ENCODE results near the gene RSAD1. TPM values are rescaled to one million over a fixed set of nuclear protein-coding genes. Genes with fewer than 3 reads are reported as not detected.

RSAD1 gene
- total RNA-seq, 1 donor, result 23.9 TPM

DNA sequence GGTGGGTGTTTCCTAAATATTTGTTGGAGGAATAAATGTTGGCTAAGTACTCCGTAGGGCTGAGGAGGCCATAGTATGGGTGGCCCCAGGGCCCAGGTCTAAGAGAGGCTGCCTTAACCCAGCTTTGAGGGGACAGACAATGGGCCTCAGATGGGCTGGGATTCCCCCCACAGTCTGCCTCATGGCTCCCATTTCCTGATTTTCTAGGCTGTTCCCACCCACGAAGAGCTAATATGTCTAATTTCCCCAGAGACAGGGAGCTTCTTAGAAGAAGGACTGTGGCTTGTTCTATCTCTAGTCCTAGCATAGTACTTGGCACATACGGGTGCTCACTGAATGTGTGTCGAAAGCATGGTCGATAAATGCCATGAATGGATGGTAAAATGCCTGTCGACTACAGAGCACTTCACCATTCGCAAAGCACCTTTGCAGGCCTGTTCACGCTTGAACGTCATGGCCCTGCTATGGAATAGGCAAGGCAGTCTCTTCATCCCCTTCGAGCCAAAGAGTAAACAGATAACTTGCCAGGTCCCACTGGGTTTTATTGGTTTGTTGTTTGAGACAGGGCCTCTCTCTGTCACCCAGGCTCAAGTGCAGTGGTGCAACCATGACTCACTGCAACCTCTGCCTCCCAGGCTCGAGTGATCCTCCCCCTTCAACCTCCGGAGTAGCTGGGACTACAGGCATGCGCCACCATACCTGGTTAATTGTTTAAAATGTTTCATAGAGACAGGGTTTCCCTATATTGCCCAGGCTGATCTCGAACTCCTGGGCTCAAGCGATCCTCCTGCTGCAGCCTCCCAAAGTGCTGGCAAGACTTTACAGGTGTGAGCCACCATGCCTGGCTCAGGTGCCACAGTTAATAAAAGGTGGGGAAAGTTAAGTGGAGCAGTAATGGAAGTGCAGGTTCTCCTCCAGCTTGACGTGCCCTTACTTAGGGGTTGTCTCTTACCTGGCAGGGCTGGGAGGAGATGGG is 19.7 kb upstream of the RSAD1 start:
- H3K4me1 ChIP-seq (ENCODE audit: insufficient read depth, low read length), result peaks cover 17% of the 10 kb centered on the region
- H2AFZ ChIP-seq (ENCODE audit: low read length), result no peak overlapping the region
- H3K79me2 ChIP-seq (ENCODE audit: insufficient read depth, low read length), result no peaks in the 10 kb centered on the region
- H3K9me3 ChIP-seq (ENCODE audit: low read depth, low read length), result no peaks in the 10 kb centered on the region
- H3K4me2 ChIP-seq (ENCODE audit: insufficient read depth, low read length), result peak overlapping the region; percentile 16
- H3K36me3 ChIP-seq (ENCODE audit: insufficient read depth, low read length), result peaks cover 4% of the 10 kb centered on the region
- no peak overlapping the region for H3K27ac ChIP-seq (ENCODE audit: low read depth, low read length)
- TF ChIP-seq, protein P1, sequence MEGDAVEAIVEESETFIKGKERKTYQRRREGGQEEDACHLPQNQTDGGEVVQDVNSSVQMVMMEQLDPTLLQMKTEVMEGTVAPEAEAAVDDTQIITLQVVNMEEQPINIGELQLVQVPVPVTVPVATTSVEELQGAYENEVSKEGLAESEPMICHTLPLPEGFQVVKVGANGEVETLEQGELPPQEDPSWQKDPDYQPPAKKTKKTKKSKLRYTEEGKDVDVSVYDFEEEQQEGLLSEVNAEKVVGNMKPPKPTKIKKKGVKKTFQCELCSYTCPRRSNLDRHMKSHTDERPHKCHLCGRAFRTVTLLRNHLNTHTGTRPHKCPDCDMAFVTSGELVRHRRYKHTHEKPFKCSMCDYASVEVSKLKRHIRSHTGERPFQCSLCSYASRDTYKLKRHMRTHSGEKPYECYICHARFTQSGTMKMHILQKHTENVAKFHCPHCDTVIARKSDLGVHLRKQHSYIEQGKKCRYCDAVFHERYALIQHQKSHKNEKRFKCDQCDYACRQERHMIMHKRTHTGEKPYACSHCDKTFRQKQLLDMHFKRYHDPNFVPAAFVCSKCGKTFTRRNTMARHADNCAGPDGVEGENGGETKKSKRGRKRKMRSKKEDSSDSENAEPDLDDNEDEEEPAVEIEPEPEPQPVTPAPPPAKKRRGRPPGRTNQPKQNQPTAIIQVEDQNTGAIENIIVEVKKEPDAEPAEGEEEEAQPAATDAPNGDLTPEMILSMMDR (IDR thresholded peaks at IDR 0.05; ENCODE audit: extremely low read depth, low read depth, low read length), result no peak
- DNase-seq (ENCODE audit: insufficient read length, low spot score, missing footprints), result no peak
- H3K27me3 ChIP-seq (ENCODE audit: insufficient read depth, low read length), result no peaks in the 10 kb centered on the region
- H3K4me3 ChIP-seq (ENCODE audit: insufficient read depth, low read length), result no peak overlapping the region
- H4K20me1 ChIP-seq (ENCODE audit: insufficient read depth, low read length), result peaks cover 25% of the 10 kb centered on the region

DNA sequence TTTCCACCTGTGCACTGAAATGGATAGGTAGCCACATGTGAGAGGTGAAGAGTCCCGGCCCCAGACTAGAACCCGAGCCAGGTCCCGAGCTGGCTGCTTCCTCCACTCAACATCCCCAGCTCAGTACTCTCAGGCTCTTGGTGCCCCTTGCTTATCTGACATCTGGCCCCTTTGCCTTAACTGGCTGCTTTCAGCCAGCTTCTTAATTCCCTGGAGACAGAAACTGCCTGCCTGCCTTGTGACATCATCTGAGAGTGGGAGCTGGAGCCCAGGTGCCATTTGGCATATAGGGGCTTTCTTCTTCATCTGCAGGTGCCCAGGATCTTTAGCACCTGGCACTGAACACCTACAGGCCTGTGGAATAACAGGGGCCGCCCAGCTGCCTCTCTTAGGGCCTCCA is 18.9 kb upstream of the RSAD1 start:
- TF ChIP-seq, protein P1 (IDR thresholded peaks at IDR 0.05; ENCODE audit: extremely low read depth, low read depth, low read length), result no peak
- Histone ChIP-seq H3K79me2 (ENCODE audit: insufficient read depth, low read length) (no peaks in the 10 kb centered on the region), H3K36me3 (ENCODE audit: insufficient read depth, low read length) (peaks cover 4% of the 10 kb centered on the region), H2AFZ (ENCODE audit: low read length) (no peak overlapping the region), H3K9me3 (ENCODE audit: low read depth, low read length) (no peaks in the 10 kb centered on the region), H4K20me1 (ENCODE audit: insufficient read depth, low read length) (peaks cover 25% of the 10 kb centered on the region), H3K4me1 (ENCODE audit: insufficient read depth, low read length) (peaks cover 17% of the 10 kb centered on the region), H3K4me2 (ENCODE audit: insufficient read depth, low read length) (no peak overlapping the region), H3K4me3 (ENCODE audit: insufficient read depth, low read length) (no peak overlapping the region), H3K27me3 (ENCODE audit: insufficient read depth, low read length) (no peaks in the 10 kb centered on the region), H3K27ac (ENCODE audit: low read depth, low read length) (no peak overlapping the region)
- DNase-seq (ENCODE audit: insufficient read length, low spot score, missing footprints), result peak; percentile 62

DNA sequence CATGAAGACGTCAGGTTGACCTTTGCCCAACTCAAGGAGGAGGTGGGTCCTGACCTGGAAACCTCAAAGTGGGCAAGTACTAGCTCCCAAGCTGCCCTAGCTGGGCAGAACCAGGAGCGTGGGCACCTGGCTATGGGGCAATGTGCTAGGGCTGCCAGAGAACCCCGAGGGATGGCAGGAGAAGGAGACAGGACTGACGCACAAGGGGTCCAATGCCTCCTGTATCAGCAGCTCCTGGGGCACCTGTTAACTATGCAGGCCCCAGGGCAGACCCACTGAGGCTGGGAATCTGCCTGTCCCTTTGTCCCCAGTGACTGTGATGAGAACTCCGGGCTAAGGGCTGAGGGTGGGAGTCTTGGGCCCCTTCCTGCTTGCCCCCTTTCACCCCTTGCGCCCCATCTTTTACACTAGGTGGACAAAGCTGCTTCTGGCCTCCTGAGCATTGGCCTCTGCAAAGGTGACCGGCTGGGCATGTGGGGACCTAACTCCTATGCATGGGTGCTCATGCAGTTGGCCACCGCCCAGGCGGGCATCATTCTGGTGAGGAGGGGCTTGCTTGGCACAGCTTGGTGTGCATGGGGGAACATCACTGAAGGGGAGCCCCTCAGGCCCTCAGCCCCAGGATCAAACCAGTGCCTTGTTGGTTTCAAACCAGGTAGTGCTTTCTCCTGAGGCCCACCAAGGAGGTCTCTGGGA is 17.7 kb upstream of the RSAD1 start:
- no peak for DNase-seq (ENCODE audit: insufficient read length, low spot score, missing footprints)
- TF ChIP-seq, protein P1 (IDR thresholded peaks at IDR 0.05; ENCODE audit: extremely low read depth, low read depth, low read length), result no peak
- Histone ChIP-seq H3K79me2 (ENCODE audit: insufficient read depth, low read length) (no peaks in the 10 kb centered on the region), H4K20me1 (ENCODE audit: insufficient read depth, low read length) (peaks cover 18% of the 10 kb centered on the region), H3K27me3 (ENCODE audit: insufficient read depth, low read length) (no peaks in the 10 kb centered on the region), H3K36me3 (ENCODE audit: insufficient read depth, low read length) (peaks cover 4% of the 10 kb centered on the region), H3K27ac (ENCODE audit: low read depth, low read length) (no peak overlapping the region), H3K4me1 (ENCODE audit: insufficient read depth, low read length) (peaks cover 17% of the 10 kb centered on the region), H3K4me2 (ENCODE audit: insufficient read depth, low read length) (no peak overlapping the region), H2AFZ (ENCODE audit: low read length) (no peak overlapping the region), H3K4me3 (ENCODE audit: insufficient read depth, low read length) (no peak overlapping the region), H3K9me3 (ENCODE audit: low read depth, low read length) (no peaks in the 10 kb centered on the region)

Data from osteoblast (primary cell).